C1 segment of cervical spinal cord (tissue), 14 donors: ENCODE results near the gene ADAMTSL2.
"Not testable (repeated sequence)": the region's sequence is repeated elsewhere in the genome, so short reads cannot be mapped to it uniquely, and the experiment has no call there.

Experiments used
- DNase-seq, 14 donors: peaks; one replicate each; lab custom pipeline; 2025; lab: John Stamatoyannopoulos, UW

Gene ADAMTSL2

DNA sequence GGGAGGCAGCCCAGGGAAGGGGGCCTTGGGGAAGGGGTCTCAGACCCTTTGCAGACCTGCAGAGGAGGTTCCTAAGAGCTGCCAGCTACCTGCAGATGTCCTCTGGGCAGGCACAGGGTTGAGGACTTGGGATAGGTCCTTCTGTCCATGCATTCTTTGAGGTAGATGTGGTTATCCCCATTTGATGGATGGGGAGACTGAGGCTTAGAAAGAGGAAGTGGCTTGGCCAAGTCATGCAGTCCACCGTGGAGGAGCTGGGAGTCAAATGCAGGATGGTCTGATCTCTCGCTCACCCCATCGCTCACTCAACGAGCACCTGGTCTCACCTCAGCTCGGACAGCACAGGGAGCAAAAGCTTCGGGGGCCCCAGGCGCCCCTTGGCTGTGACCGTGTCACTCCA, 20.2 kb downstream of the ADAMTSL2 start:
- no peak for DNase-seq

DNA sequence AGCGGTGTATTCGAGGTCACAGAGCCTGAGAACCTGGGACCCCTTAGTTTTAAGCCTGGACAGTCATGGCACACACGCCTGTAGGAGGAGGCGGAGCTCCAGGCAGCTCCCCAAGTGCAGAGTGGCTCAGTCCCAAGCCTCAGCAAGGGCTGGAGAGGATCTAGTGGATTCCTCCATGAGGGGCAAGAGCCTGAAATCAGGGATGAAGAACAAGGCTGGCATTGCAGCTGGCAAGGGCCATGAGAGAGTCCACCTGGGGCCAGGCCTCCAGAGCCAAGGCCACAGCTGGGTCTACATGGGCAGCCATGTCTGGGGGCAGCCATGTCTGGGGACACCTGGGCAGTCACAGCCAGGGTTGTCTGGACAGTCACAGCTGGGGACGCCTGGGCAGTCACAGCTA, 21.9 kb downstream of the ADAMTSL2 start:
- DNase-seq, result no peak

DNA sequence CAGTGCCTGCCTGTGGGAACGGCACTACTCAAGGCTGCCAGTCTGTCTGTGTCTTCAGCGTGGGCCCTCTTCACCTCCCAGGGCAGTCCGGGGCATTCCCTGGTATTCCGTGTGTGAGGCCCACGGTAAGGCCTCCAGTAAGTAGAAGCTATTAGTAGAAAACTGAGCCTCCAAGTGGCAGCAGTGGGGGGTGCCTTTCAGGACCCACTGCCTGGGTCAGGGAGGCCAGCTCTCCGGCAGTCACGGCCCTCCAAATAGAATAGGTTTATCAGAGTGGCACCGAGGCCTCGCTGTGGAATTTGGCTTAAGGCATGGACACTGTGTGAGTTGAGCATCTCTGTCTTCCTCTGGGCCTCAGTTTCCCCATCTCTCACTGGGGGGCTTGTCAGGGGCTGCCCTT, 23.1 kb downstream of the ADAMTSL2 start:
- DNase-seq, result no peak

DNA sequence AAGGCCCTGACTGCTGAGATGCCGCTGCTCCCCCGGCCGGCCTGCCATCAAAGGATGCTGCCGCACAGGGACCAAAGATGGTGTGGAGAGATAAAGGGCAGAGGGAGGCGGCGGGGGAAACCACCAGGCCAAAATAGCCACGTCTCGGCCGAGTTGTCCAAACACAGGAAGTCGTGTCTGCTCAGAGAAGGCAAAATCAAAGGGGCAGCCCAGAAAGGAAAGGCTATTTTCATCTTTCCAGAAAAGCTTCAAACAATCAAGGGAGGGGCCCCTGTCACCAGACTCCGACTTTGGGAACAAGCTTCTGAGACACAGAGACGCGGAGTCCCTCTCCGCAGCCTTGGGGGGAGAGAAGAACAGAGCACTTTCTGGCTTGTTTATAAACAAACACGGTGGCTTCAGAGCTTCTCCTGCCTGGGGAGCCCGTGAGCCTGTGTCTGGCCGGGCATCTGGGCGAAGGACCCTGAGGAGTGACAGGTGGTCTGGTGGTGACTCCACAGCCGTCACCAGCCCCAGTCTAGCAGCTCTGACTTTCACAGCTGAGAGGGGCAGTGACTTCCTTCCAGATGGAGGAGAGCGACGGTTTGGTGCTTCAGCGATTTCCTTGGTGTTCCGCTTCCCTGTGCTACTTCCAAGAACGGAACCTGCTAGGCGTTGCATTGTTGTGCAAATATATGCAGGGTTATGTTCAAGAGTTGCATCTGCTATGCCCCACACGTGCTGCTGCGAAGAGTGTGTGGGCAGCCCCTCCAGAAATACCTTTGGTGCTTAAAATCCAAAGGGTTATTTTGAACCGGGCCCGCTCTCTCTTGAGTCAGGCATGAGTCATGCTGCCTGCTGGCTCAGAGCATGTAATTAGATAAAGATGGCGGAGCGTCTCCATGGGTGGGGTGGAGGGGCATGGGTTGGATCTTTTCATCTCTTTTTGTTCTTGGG, 24.0 kb downstream of the ADAMTSL2 start:
- DNase-seq, result peak in 3 of 14 donors; percentile 40 to 58 (median 48)

DNA sequence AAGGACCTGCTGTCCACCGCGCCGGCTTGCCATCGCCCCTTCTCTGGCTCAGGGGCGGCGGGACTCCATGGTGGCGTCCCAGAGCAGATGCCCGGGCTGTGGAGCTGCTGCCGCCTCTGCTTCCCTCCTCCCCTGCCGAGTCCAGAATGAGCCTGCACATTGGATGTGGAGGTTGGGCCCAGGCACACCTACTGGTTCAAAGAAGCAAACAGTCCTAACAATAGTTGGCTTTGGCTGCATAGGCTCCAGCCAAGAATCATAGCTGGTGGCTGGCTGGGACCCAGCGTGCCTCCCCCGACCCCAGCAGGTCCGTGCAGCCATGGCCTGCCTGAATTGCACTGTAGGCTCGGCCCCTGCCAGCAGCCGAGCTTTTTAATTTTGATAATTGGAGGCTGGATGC, 25.8 kb downstream of the ADAMTSL2 start:
- DNase-seq, result no peak

DNA sequence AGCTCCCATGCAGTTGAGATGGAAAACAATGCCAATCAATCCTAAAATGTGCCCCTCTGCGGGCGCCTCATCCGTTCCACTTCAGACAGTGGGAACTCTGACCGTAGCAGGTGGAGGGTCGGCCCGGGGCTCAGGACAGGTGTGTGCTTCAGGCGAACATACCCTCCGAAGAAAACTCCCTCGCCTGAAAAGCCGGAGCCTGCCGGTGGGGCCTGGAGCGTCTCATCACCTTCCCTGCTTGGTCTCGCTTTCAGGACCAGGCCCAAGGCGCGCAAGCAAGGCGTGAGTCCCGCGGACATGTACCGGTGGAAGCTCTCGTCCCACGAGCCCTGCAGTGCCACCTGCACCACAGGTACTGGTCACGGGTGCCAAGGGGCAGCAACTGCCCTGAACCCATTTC, 26.4 kb downstream of the ADAMTSL2 start:
- no peak for DNase-seq

DNA sequence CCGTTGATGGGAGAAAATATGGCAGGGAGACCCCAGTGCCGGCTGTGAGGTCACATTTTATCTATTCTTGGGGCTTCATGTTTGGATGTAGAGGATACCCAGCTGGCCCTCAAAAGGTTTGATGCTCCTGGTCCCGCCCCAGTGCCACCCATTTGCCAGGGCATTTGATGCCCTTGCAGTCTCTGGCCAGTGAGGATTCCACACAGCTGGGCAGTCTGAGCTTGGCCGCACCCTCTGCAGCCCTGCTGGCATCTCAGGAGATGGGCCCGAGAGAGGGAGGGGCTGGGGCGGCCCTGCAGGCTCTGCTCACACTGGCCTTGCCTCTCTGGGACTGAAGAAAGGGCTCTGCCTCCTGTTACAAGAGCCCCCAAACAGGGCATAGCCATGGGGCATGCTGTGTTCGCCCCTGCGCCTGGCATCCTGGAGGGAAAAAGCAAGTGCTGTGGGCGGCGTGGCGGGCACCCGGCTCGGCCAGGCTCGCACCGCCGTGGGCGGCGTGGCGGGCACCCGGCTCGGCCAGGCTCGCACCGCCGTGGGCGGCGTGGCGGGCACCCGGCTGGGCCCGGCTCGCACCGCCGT, 27.6 kb downstream of the ADAMTSL2 start:
- no peak for DNase-seq

DNA sequence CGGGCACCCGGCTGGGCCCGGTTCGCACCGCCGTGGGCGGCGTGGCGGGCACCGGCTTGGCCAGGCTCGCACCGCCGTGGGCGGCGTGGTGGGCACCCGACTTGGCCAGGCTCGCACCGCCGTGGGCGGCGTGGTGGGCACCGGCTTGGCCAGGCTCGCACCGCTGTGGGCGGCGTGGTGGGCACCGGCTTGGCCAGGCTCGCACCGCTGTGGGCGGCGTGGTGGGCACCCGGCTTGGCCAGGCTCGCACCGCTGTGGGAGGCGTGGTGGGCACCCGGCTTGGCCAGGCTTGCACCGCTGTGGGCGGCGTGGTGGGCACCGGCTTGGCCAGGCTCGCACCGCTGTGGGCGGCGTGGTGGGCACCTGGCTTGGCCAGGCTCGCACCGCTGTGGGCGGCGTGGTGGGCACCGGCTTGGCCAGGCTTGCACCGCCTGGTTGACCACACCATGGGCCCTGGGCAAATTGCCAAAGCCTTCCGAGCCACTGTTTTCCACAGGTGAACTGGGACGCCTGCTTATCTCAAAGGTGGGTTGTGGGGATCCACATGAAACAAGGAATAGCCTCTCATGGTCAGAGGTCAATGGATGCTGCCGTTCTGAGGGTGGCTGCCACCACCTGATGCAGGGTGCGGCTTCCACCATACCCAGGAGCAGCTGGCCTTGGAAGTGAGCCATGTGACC, 28.2 kb downstream of the ADAMTSL2 start:
- DNase-seq, result no peak

DNA sequence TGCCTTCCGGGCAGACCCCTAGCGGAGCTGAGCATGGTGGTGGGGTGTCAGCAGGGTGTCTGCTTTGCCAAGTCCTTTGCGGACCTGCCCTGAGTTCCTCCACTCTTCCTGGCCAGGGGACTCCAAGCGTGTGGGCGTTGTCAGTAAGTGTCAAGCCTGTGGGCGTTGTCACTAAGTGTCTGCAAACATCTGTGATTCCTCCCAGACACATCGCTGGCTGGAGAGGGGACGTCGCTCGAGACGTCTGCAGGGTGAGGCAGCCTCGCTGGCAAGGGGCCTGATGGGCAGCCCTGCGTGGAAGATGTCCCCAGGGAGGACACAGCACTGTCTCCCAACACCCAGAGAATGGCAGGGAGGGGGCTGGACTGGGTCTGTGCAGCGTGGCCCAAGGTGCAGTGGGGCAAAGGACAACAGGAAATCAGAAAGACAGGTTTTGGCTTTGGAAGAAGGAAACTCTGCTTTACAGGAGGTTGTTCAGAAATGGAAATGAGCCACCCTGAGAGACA, 28.8 kb downstream of the ADAMTSL2 start:
- DNase-seq, result no peak

DNA sequence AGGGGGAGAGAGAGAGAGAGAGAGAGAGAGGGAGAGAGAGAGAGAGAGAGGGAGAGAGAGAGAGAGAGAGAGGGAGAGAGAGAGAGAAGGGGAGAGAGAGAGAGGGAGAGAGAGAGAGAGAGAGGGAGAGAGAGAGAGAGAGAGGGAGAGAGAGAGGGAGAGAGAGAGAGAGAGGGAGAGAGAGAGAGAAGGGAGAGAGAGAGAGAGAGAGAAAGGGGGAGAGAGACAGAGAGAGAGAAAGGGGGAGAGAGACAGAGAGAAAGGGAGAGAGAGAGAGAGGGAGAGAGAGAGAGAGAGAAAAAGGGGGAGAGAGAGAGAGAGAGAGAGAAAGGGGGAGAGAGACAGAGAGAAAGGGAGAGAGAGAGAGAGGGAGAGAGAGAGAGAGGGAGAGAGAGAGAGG, 29.3 kb downstream of the ADAMTSL2 start:
- not testable (repeated sequence) for DNase-seq

DNA sequence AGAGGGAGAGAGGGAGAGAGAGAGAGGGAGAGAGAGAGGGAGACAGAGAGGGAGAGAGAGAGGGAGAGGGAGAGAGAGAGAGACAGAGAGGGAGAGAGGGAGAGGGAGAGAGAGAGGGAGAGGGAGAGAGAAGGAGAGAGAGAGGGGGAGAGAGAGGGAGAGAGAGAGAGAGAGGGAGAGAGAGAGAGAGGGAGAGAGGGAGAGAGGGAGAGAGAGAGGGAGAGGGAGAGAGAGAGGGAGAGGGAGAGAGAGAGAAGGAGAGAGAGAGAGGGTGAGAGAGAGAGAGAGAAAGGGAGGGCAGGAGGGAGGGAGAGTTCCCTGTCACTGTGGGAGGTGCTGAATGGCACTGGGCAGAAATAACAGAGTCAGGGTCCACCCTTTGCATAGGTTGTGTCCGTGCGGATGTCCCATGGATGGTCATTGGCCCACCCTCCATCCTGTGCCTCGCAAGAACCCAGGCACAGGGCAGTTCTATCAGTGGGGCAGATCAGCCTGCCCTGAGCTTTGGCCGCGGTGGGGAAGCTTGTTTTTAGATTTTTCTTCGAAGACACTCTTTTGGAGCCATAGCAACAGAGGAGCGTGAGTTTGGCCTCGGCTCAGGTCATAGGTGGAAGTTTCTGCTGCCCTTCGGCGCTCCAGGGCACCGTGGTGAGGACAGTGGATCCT, 30.1 kb downstream of the ADAMTSL2 start:
- DNase-seq, result no peak

DNA sequence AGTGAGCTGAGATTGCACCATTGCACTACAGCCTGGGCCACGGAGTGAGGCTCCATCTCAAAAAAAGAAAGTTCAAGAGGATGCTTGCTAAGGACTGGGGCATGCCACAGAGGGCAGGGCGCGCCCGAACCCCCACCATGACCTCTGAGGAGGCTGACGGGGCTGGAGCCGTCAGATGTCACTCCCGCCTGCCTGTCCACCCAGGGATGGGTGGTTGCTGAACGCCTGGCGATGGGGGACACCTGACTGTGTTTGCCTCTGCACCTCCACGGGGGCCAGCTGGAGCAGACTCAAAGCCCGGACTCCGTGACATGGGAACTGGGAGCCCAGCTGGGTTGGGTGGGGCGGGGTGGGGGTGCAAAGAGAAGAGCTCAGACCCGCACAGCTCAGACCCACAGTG, 31.9 kb downstream of the ADAMTSL2 start:
- no peak for DNase-seq

DNA sequence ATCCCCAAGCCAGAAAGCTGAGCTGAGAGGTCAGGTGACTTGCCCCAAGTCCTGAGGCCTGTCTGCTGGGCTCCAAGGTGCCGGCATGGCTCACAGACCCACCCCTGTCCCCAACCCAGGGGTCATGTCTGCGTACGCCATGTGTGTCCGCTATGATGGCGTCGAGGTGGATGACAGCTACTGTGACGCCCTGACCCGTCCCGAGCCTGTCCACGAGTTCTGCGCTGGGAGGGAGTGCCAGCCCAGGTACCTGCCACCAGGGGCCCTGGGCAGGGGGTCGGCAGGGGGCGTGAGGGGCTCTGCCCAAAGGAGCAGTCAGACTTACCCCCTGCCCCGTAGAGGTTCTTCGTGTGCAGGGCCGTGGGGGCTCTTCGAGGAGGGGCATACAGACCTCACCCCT, 32.3 kb downstream of the ADAMTSL2 start:
- no peak for DNase-seq

DNA sequence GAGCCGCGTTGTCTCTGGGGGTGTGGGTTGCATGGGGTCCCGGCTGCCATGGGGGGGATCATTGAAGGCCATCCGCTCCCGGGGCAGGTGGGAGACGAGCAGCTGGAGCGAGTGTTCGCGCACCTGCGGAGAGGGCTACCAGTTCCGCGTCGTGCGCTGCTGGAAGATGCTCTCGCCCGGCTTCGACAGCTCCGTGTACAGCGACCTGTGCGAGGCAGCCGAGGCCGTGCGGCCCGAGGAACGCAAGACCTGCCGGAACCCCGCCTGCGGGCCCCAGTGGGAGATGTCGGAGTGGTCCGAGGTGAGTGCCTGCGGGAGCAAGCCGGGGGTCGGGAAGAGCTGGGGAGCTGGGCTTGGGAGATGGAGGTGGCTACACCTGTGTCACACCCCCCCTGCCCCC, 33.7 kb downstream of the ADAMTSL2 start:
- no peak for DNase-seq

DNA sequence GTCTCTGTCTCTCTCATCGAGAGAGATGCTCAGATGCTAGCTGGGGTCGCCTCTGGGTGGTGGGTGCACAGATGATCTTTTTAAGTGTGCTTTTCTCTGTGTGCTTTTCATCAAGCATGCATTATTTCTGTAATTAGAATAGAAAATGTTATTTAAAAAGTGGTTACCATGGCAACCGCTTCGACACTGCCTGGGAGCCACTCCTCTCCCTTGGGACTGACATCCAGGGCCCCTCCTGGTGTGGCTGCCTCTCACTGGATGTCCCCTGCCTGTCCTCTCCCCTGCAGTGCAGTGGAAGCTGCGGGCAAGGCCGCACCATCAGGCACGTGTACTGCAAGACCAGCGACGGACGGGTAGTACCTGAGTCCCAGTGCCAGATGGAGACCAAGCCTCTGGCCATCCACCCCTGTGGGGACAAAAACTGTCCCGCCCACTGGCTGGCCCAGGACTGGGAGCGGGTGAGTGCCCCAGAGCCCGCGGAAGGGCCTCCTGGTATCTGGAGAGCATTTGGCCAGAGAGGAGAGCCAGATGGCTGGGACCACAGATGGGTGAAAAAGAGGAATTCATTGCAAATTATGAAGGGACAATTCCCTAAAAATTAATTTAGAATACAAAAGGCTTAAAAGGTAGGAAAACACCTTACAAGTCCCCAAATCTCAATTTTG, 34.7 kb downstream of the ADAMTSL2 start:
- peak in 1 of 14 donors; percentile 46 for DNase-seq

DNA sequence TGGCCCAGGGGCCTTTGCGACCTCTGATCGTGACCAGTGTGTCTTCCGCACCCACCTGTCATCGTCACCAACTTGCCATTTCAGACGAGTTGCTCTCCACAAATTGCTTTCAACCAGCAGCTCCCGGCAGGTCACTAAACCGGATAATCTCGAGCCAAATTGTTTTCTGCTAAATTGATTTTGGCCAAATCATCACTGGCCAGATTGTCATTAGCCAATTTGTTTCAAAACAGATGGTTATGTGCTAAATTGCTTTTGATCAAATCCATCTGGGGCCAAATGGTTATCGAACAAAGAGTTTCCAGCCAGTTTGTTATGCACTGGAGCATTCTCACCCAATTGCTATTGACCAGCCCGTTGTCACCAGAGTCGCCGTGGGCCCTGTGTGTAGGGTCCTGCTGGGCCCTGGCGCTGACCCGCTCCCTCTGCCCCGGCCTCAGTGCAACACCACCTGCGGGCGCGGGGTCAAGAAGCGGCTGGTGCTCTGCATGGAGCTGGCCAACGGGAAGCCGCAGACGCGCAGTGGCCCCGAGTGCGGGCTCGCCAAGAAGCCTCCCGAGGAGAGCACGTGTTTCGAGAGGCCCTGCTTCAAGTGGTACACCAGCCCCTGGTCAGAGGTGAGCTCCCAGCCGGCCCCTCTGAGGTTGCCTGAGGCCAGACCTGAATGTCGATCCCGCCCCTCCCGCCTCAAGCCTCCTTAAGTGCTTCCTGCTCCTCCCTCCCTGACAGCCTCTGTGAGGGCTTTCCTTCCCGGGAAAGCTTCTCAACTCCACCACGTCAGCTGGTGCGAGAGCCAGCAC, 35.6 kb downstream of the ADAMTSL2 start:
- DNase-seq, result peak in 1 of 14 donors; percentile 77

DNA sequence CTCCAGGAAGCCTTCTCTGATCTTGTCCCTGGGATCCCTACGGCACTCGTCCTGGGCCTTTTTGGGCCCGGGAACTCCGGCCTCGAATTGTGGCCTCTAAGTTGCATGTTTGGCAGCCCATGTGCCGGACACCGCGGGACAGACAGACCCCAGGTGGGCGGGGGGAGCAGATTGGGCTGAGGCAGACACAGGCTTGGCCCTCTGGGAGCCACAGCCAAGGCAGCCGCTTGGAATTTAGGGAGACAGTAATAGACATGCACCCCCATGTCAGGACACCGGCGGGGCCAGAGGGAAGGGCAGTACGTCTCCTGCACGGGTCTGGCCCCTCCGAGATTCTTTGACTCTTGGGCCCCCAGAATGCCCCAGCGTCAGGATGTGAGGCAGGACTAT, 36.2 kb downstream of the ADAMTSL2 start:
- DNase-seq, result no peak

DNA sequence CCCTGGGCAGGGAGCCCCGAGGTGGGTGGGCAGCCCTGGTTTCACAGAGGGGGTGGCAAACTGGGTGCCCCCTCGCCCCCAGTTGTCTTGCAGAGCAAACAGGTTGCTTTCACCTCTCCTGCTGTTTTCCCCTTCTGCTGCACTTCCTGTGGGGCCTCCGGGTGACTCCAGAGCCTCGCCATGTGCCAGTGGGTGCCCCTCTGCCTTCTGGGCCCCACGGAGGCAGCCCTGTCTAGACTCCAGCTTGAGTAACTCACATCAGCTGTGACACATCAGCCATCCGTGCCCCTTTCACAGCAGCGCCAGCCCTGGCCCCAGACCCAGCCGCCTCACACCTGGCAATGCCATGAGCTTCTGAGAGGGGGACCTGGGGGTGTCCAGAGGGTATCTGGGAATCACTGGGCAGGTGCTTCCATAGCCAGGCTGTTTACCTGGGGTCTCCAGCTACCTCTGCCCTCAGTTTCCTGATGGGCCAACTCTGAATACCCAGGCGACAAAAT, 36.9 kb downstream of the ADAMTSL2 start:
- DNase-seq, result no peak

DNA sequence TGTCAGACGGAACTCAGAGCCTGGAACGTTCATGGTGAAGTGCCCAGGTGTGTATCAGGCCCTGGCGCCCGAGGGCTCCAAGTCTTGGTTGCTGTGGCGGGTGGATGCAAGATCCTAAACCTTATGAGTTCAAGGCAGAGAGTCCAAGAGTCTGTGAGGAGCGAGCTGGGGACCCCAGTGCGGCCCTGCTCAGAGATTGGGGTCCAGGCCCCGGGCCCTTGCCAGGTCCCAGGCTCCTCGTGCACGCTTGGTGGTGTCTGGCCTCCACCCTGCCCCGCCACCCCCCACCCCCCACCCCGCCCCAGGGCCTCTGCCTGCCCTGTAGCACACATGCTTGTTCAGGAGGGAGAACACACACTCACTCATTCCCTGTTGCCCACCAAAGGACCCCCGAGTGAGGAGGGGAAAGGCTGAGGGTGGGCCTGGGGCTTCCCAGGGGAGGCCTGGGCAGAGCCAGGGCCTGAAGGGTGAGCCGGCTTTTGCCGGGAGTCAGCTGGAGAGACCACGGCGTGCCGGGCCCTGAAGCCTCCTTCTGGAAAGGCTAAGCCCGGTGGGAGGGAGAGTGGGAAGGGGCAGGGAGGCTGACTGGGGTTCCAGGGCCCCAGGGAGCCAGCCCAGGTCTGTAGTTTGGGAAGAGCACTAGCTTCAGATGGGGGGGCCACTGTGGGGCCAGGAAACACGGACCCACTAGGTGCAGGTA, 37.5 kb downstream of the ADAMTSL2 start:
- no peak for DNase-seq
